HCT116 (cell line): ENCODE measurements around the gene SYNDIG1. TPM values are rescaled to one million over a fixed set of nuclear protein-coding genes. Genes with fewer than 3 reads are reported as not detected.

Experiments used
- ATAC-seq: fragments of 200-7000 bp; cut with Tn5 transposase; 2 replicates; pipeline ENCODE4 v1.9.1; 2020; ENCODE audit warnings: mild to moderate bottlenecking, moderate library complexity
- BruUV-seq: library from RNA; stranded (reverse); fragments of 400-500 nt; replicated peaks from 2 replicates; lab custom pipeline; 2021; lab: Mats Ljungman, UMichigan
- CTCF ChIA-PET: fragments of 300-600 bp; sonication (Branson Sonifier 250); formaldehyde crosslinking; loops from one replicate; lab custom pipeline; 2021; ENCODE audit warnings: antibody characterized with exemption; lab: Charles Lee
- POLR2A ChIA-PET: fragments of 300-600, 350-600 bp; sonication (Branson Sonifier 250); formaldehyde crosslinking; loops from one replicate; lab custom pipeline; 2021; ENCODE audit warnings: antibody characterized with exemption; lab: Charles Lee
- RAD21 ChIA-PET, 2 experiments: fragments of 300-600 bp; sonication (Branson Sonifier 250); formaldehyde crosslinking; loops; one replicate each; lab custom pipeline; 2023; ENCODE audit warnings: low total read pairs in 2 of 2; ENCODE audit not compliant: uncharacterized antibody in 2 of 2, unreplicated experiment in 2 of 2, low non-redundant PET in 1 of 2; lab: Charles Lee
- DNase-seq: peaks from one replicate; pipeline ENCODE4 v3.0.0-alpha.2; 2010; ENCODE audit warnings: low read depth, low spot score
- H2AFZ ChIP-seq: fragments of 200-600 bp; shearing (Covaris generic), sonication (generic); 2 replicates; pipeline ENCODE4 v1.6.1; 2017; ENCODE audit warnings: low read depth, mixed run types, mixed read lengths, antibody characterized with exemption, low read length; ENCODE audit not compliant: poor library complexity, severe bottlenecking
- H3K27ac ChIP-seq: 2 replicates; pipeline ENCODE4 v1.5.1; 2012; ENCODE audit warnings: low read depth, low read length
- H3K27me3 ChIP-seq: fragments of 200-600 bp; sonication (generic); 2 replicates; pipeline ENCODE4 v1.6.1; 2016; ENCODE audit warnings: mixed run types, low read length, mixed read lengths; ENCODE audit not compliant: insufficient read depth
- H3K36me3 ChIP-seq, 2 experiments: fragments of 200-500 bp in 1 of 2; fragments of 200-600 bp in 1 of 2; sonication (Bioruptor generic) in 1 of 2; sonication (generic) in 1 of 2; 2 replicates each; pipeline versions ENCODE4 v1.5.1 to v1.6.1; 2014 to 2016; ENCODE audit warnings: low read length in 2 of 2, inconsistent platforms in 1 of 2, mixed read lengths in 1 of 2, mixed run types in 1 of 2; ENCODE audit not compliant: insufficient read depth in 2 of 2, control insufficient read depth in 1 of 2
- H3K4me1 ChIP-seq, 2 experiments: fragments of 200-600 bp in 1 of 2; sonication (generic) in 1 of 2; 2 replicates each; pipeline versions ENCODE4 v1.5.1 to v1.6.1; 2012 to 2017; ENCODE audit warnings: low read length in 2 of 2, inconsistent platforms in 1 of 2, mild to moderate bottlenecking in 1 of 2, mixed read lengths in 1 of 2, mixed run types in 1 of 2, moderate library complexity in 1 of 2; ENCODE audit not compliant: insufficient read depth in 2 of 2, control insufficient read depth in 1 of 2
- H3K4me2 ChIP-seq: fragments of 200-600 bp; sonication (generic); 2 replicates; pipeline ENCODE4 v1.6.1; 2017; ENCODE audit warnings: mixed run types, low read length, mixed read lengths
- H3K4me3 ChIP-seq, 2 experiments: fragments of 200-600 bp in 1 of 2; sonication (generic) in 1 of 2; replicated peaks in 1 of 2; 2 replicates each; pipeline ENCODE4 v1.5.1; 2011 to 2016; ENCODE audit warnings: low read length in 2 of 2, control low read depth in 1 of 2, low read depth in 1 of 2, mild to moderate bottlenecking in 1 of 2, mixed read lengths in 1 of 2, mixed run types in 1 of 2
- H3K79me2 ChIP-seq: fragments of 200-600 bp; sonication (generic); 2 replicates; pipeline ENCODE4 v1.6.1; 2017; ENCODE audit warnings: mild to moderate bottlenecking, mixed run types, low read length, moderate library complexity, mixed read lengths; ENCODE audit not compliant: insufficient read depth
- H3K9ac ChIP-seq: fragments of 200-600 bp; sonication (generic); 2 replicates; pipeline ENCODE4 v1.6.1; 2016; ENCODE audit warnings: low read length, mixed read lengths
- H3K9me2 ChIP-seq: fragments of 200-600 bp; sonication (generic), shearing (Covaris generic); 2 replicates; pipeline ENCODE4 v1.6.1; 2017; ENCODE audit warnings: mixed run types, mild to moderate bottlenecking, moderate library complexity; ENCODE audit not compliant: insufficient read depth
- H3K9me3 ChIP-seq, 2 experiments: fragments of 200-500 bp in 1 of 2; fragments of 200-600 bp in 1 of 2; sonication (Bioruptor generic) in 1 of 2; sonication (generic) in 1 of 2; 2 replicates each; pipeline ENCODE4 v1.6.1; 2014 to 2017; ENCODE audit warnings: low read length in 2 of 2, mixed read lengths in 2 of 2, inconsistent platforms in 1 of 2, low read depth in 1 of 2, mild to moderate bottlenecking in 1 of 2, mixed run types in 1 of 2, moderate library complexity in 1 of 2; ENCODE audit not compliant: control insufficient read depth in 1 of 2, insufficient read depth in 1 of 2
- H4K20me1 ChIP-seq: fragments of 200-600 bp; sonication (generic), shearing (Covaris generic); 2 replicates; pipeline ENCODE4 v1.6.1; 2017; ENCODE audit warnings: mixed run types, mild to moderate bottlenecking, moderate library complexity; ENCODE audit not compliant: insufficient read depth
- ATF3 ChIP-seq: IDR thresholded peaks from 2 replicates; pipeline ENCODE4 v1.6.1; 2012
- CEBPB ChIP-seq: IDR thresholded peaks from 2 replicates; pipeline ENCODE4 v1.6.1; 2012; ENCODE audit warnings: low read depth
- EGR1 ChIP-seq: IDR thresholded peaks from 2 replicates; pipeline ENCODE4 v1.6.1; 2012; ENCODE audit warnings: low read depth
- ELF1 ChIP-seq: IDR thresholded peaks from 2 replicates; pipeline ENCODE4 v1.6.1; 2012; ENCODE audit warnings: low read depth, borderline replicate concordance
- EZH2phosphoT487 ChIP-seq: fragments of 200-600 bp; IDR thresholded peaks from 2 replicates; pipeline ENCODE4 v1.6.1; 2018; ENCODE audit warnings: antibody characterized with exemption, borderline replicate concordance
- FOSL1 ChIP-seq: IDR thresholded peaks from 2 replicates; pipeline ENCODE4 v1.6.1; 2012; ENCODE audit warnings: low read depth
- JUND ChIP-seq: IDR thresholded peaks from 2 replicates; pipeline ENCODE4 v1.6.1; 2012
- POLR2A ChIP-seq: IDR thresholded peaks from 2 replicates; pipeline ENCODE4 v1.7.0; 2011; ENCODE audit warnings: borderline replicate concordance; ENCODE audit not compliant: insufficient read depth, insufficient read length; ENCODE audit errors: extremely low read depth
- RAD21 ChIP-seq: IDR thresholded peaks from 2 replicates; pipeline ENCODE4 v1.6.1; 2012; ENCODE audit warnings: low read depth, mild to moderate bottlenecking
- SP1 ChIP-seq: IDR thresholded peaks from 2 replicates; pipeline ENCODE4 v1.6.1; 2012; ENCODE audit warnings: low read depth
- SRF ChIP-seq: IDR thresholded peaks from 2 replicates; pipeline ENCODE4 v1.6.1; 2012; ENCODE audit warnings: low read depth
- TCF7L2 ChIP-seq: IDR thresholded peaks from 2 replicates; pipeline ENCODE4 v1.7.0; 2011; ENCODE audit warnings: borderline replicate concordance, inconsistent platforms; ENCODE audit not compliant: insufficient read depth, insufficient read length; ENCODE audit errors: extremely low read depth
- YY1 ChIP-seq: IDR thresholded peaks from 2 replicates; pipeline ENCODE4 v1.6.1; 2011; ENCODE audit warnings: low read length, low read depth, moderate library complexity, mild to moderate bottlenecking; ENCODE audit not compliant: insufficient replicate concordance; ENCODE audit errors: extremely low read depth
- ZBTB33 ChIP-seq: IDR thresholded peaks from 2 replicates; pipeline ENCODE4 v1.6.1; 2011; ENCODE audit warnings: mild to moderate bottlenecking, low read length, moderate library complexity; ENCODE audit not compliant: insufficient replicate concordance; ENCODE audit errors: extremely low read depth
- ZFX ChIP-seq: fragments of 450-650 bp; IDR thresholded peaks from 2 replicates; pipeline ENCODE4 v1.6.1; 2017
- ZNF274 ChIP-seq: fragments of 200-500 bp; sonication (Bioruptor generic); IDR thresholded peaks from 2 replicates; pipeline ENCODE4 v1.6.1; 2014; ENCODE audit warnings: mild to moderate bottlenecking, low read depth, low read length, inconsistent platforms
- intact Hi-C: fragments of 100-400 bp; cut with micrococcal nuclease; formaldehyde crosslinking; loops from 2 replicates; pipeline ENCODE4 v1.10.0; 2022
- total RNA-seq: library from RNA; stranded (reverse); gene quantifications from one replicate; pipeline ENCODE4 v1.2.1, GENCODE V29; 2021; ENCODE audit not compliant: unreplicated experiment
- TF ChIP-seq, protein P1 (sequence below): IDR thresholded peaks from 2 replicates; pipeline ENCODE4 v1.6.1; 2012

Gene SYNDIG1
- total RNA-seq, 1 experiment from 2014 or later, result not detected

DNA sequence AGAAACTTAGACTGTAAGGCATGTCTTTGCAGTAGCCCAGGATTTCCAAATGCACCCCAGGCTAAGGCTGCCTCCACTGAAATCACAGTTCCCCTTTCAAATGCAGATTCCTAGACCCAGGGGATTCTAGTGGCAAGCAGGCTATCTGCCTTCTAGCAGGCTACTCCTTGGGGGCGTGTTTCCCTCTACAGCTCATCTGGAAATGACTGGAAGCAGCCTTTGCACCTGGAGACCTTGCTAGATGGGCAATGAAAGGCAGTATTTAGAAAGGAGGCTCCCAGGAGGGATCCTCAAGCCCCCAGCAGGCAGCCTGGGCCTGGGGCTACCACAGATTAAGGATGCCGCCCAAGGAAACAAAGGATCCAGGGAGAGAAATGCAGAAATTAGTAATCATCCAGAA, 26.0 kb upstream of the SYNDIG1 start:
- H3K4me2 ChIP-seq, result no peak overlapping the region
- H3K36me3 ChIP-seq, result no peaks in the 10 kb centered on the region
- RAD21 ChIA-PET, result no interaction called here
- H3K9me3 ChIP-seq, result no peaks in the 10 kb centered on the region
- no peak for TF ChIP-seq ZBTB33
- TF ChIP-seq YY1, result no peak
- TF ChIP-seq JUND, result no peak
- TF ChIP-seq EGR1, result no peak
- no peak for TF ChIP-seq SRF
- TF ChIP-seq ATF3, result no peak
- no peak for TF ChIP-seq SP1
- no peak overlapping the region for H3K27ac ChIP-seq
- no peak overlapping the region for H3K4me3 ChIP-seq
- no peaks in the 10 kb centered on the region for H3K9me2 ChIP-seq
- POLR2A ChIA-PET, result no interaction called here
- no peak for DNase-seq
- no peak for ATAC-seq
- H3K79me2 ChIP-seq, result no peaks in the 10 kb centered on the region
- H4K20me1 ChIP-seq, result no peaks in the 10 kb centered on the region
- CTCF ChIA-PET, result no interaction called here
- intact Hi-C loops, result loop anchor here (10.0 kb wide), 1 partner anchor 61 kb away; no protein-coding TSS in a partner anchor
- BruUV-seq, result no TSS peak
- no peaks in the 10 kb centered on the region for H3K27me3 ChIP-seq
- no peak overlapping the region for H3K9ac ChIP-seq
- H2AFZ ChIP-seq, result no peak overlapping the region
- H3K4me1 ChIP-seq, result no peaks in the 10 kb centered on the region

DNA sequence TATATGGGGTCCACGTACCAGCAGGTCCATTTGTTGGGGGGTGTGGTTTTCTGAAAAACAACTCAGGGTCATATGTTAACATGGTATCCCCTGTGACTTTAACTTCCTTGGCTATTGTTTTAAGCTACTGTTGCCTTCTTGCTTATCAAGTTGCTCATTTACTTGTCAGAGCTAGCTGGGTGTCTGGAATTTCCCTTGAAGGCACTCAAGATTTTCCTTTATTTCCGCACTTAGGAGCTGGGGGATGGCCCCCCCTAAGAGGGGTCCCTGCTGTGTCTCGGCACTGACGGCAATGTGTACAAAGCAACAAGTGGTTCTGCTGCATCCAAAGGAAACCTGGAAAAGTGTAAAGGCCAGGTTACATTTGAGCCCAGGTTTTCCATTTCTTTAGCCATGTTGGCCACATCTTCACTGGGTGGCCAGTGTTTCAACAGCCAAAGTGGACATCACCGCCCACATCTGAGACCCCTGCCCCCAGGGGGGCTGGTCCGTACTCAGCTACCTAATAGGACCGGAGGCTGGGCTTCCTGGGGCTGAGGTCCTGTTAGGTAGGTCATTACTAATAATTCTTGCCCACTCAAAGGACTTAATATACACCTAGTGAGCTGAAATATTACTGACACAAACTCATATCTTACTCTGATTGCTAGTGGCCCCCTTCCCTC, 24.8 kb upstream of the SYNDIG1 start:
- Histone ChIP-seq H3K79me2 (no peaks in the 10 kb centered on the region), H3K9me2 (no peaks in the 10 kb centered on the region), H3K9me3 (no peaks in the 10 kb centered on the region), H3K27ac (no peak overlapping the region), H3K4me3 (no peak overlapping the region), H3K27me3 (no peaks in the 10 kb centered on the region), H3K36me3 (no peaks in the 10 kb centered on the region), H2AFZ (no peak overlapping the region), H3K4me1 (no peaks in the 10 kb centered on the region), H4K20me1 (no peaks in the 10 kb centered on the region), H3K4me2 (no peak overlapping the region), H3K9ac (no peak overlapping the region)
- no TSS peak for BruUV-seq
- intact Hi-C loops, result loop anchor here (10.0 kb wide), 1 partner anchor 60 kb away; no protein-coding TSS in a partner anchor
- DNase-seq (no peak), ATAC-seq (no peak)
- POLR2A ChIA-PET, result no interaction called here
- CTCF ChIA-PET, result no interaction called here
- RAD21 ChIA-PET, result no interaction called here
- TF ChIP-seq ELF1 (no peak), SRF (no peak), SP1 (no peak), CEBPB (no peak), YY1 (no peak), EZH2phosphoT487 (no peak), ZNF274 (no peak), TCF7L2 (no peak), EGR1 (no peak), ZFX (no peak), POLR2A (no peak), RAD21 (no peak), FOSL1 (no peak)
- TF ChIP-seq, protein P1, sequence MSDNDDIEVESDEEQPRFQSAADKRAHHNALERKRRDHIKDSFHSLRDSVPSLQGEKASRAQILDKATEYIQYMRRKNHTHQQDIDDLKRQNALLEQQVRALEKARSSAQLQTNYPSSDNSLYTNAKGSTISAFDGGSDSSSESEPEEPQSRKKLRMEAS, result no peak
